OCI-LY7 (cell line): Measurements from ENCODE around the gene C20orf173. TPM values are rescaled to one million over a fixed set of nuclear protein-coding genes. Genes with fewer than 3 reads are reported as not detected.

Experiments used
- BruUV-seq: library from RNA; stranded (reverse); fragments of 400-500 nt; replicated peaks from 2 replicates; lab custom pipeline; 2021; lab: Mats Ljungman, UMichigan
- CTCF ChIA-PET: fragments of 300-600 bp; sonication (Branson Sonifier 250); formaldehyde crosslinking; loops from one replicate; lab custom pipeline; 2022; ENCODE audit warnings: antibody characterized with exemption; ENCODE audit not compliant: unreplicated experiment; lab: Charles Lee
- POLR2A ChIA-PET: fragments of 300-600 bp; sonication (Branson Sonifier 250); formaldehyde crosslinking; loops from one replicate; lab custom pipeline; 2022; ENCODE audit warnings: antibody characterized with exemption; lab: Charles Lee
- DNase-seq: peaks from one replicate; pipeline ENCODE4 v3.0.0-alpha.2; 2015; ENCODE audit warnings: low spot score
- H2AFZ ChIP-seq: fragments of 200-600 bp; sonication (generic), shearing (Covaris generic); 2 replicates; pipeline ENCODE4 v1.6.1; 2014; ENCODE audit warnings: mild to moderate bottlenecking, antibody characterized with exemption, low read length, moderate library complexity
- H3K27ac ChIP-seq: fragments of 200-600 bp; sonication (generic); 2 replicates; pipeline ENCODE4 v1.5.1; 2014; ENCODE audit warnings: mixed run types, low read depth, mild to moderate bottlenecking, moderate library complexity, low read length, inconsistent platforms; ENCODE audit not compliant: poor library complexity, severe bottlenecking
- H3K36me3 ChIP-seq: fragments of 200-600 bp; sonication (generic); 2 replicates; pipeline ENCODE4 v1.6.1; 2014; ENCODE audit warnings: mild to moderate bottlenecking, antibody characterized with exemption, low read length, moderate library complexity, mixed read lengths; ENCODE audit not compliant: insufficient read depth
- H3K4me1 ChIP-seq: fragments of 200-600 bp; sonication (generic); 2 replicates; pipeline ENCODE4 v1.5.1; 2014; ENCODE audit warnings: mild to moderate bottlenecking, low read length; ENCODE audit not compliant: insufficient read depth, poor library complexity, severe bottlenecking
- H3K4me2 ChIP-seq: fragments of 200-600 bp; sonication (generic); 2 replicates; pipeline ENCODE4 v1.6.1; 2014; ENCODE audit warnings: mild to moderate bottlenecking, low read length
- H3K4me3 ChIP-seq: fragments of 200-600 bp; sonication (generic); 2 replicates; pipeline ENCODE4 v1.5.1; 2014; ENCODE audit warnings: mild to moderate bottlenecking, low read depth, low read length; ENCODE audit not compliant: poor library complexity, severe bottlenecking
- H3K79me2 ChIP-seq: fragments of 200-600 bp; sonication (generic); 2 replicates; pipeline ENCODE4 v1.6.1; 2016; ENCODE audit warnings: low read depth, mild to moderate bottlenecking, low read length, moderate library complexity, mixed read lengths; ENCODE audit not compliant: insufficient read depth
- H3K9me2 ChIP-seq: fragments of 200-600 bp; sonication (generic); 2 replicates; pipeline ENCODE4 v1.6.1; 2016; ENCODE audit warnings: mild to moderate bottlenecking, low read length, mixed read lengths; ENCODE audit not compliant: insufficient read depth
- H3K9me3 ChIP-seq: fragments of 200-600 bp; sonication (generic); 2 replicates; pipeline ENCODE4 v1.6.1; 2014; ENCODE audit warnings: mild to moderate bottlenecking, mixed run types, low read length, mixed read lengths
- H4K20me1 ChIP-seq: fragments of 200-600 bp; sonication (generic); 2 replicates; pipeline ENCODE4 v1.6.1; 2014; ENCODE audit warnings: mild to moderate bottlenecking, antibody characterized with exemption, low read length, moderate library complexity, mixed read lengths; ENCODE audit not compliant: insufficient read depth
- CTCF ChIP-seq: fragments of 200-600 bp; sonication (generic); conservative IDR thresholded peaks from 2 replicates; pipeline ENCODE4 v1.5.1; 2014; ENCODE audit warnings: mild to moderate bottlenecking, antibody characterized with exemption, low read length, moderate library complexity, mixed read lengths
- EZH2phosphoT487 ChIP-seq: fragments of 200-600 bp; sonication (generic); IDR thresholded peaks from 2 replicates; pipeline ENCODE4 v1.6.1; 2018; ENCODE audit warnings: low read depth, borderline replicate concordance, mild to moderate bottlenecking, mixed run types, antibody characterized with exemption, low read length, moderate library complexity, mixed read lengths
- intact Hi-C: fragments of 100-400 bp; cut with micrococcal nuclease; formaldehyde crosslinking; loops from one replicate; pipeline ENCODE4 v1.10.0; 2022; ENCODE audit not compliant: unreplicated experiment
- total RNA-seq, 2 experiments: library from RNA; depleted of rRNA in 1 of 2; stranded (reverse); fragments of >200 nt in 1 of 2; shearing (Covaris generic) in 1 of 2; gene quantifications; 2 replicates each; pipeline ENCODE4 v1.2.3, GENCODE V29; 2014 to 2022

Gene C20orf173
- total RNA-seq, 2 experiments from 2014 or later, result not detected

- ChIA-PET CTCF (no interaction called here), POLR2A (interaction anchor here (0.6 kb wide), 1 partner anchor 25 kb away, joined by 3 read pairs; no protein-coding TSS in a partner anchor)
- no TSS peak for BruUV-seq
- Histone ChIP-seq H3K27ac (peak overlapping the region; percentile 43), H3K9me3 (no peaks in the 10 kb centered on the region), H3K4me1 (peaks cover 13% of the 10 kb centered on the region), H3K36me3 (peaks cover 19% of the 10 kb centered on the region; the same call in 1 of the 2 replicates), H3K79me2 (no peaks in the 10 kb centered on the region), H3K4me2 (peak overlapping the region; percentile 51), H4K20me1 (no peaks in the 10 kb centered on the region), H3K9me2 (no peaks in the 10 kb centered on the region), H3K4me3 (no peak overlapping the region), H2AFZ (no peak overlapping the region)
- peak; percentile 82 for DNase-seq
- intact Hi-C loops, result loop anchor here (1.0 to 10.0 kb wide), 4 partner anchors 58 to 323 kb away; partner anchors contain the start of genes CPNE1, NFS1, RBM12 and ROMO1
- TF ChIP-seq CTCF (peak; percentile 83), EZH2phosphoT487 (no peak)
These were observed 31.8 kb upstream of the C20orf173 start for GRCh38 chr20:35561268-35561667.

- no peak overlapping the region for H3K4me3 ChIP-seq
- no peak overlapping the region for H2AFZ ChIP-seq
- H4K20me1 ChIP-seq, result no peaks in the 10 kb centered on the region
- H3K4me1 ChIP-seq, result peaks cover 13% of the 10 kb centered on the region
- no peak for DNase-seq
- TF ChIP-seq EZH2phosphoT487, result no peak
- H3K36me3 ChIP-seq, result peaks cover 26% of the 10 kb centered on the region; the same call in 1 of the 2 replicates
- ChIA-PET POLR2A (no interaction called here), CTCF (interaction anchor here (0.6 kb wide), 1 partner anchor 501 kb away, joined by 3 read pairs; no protein-coding TSS in a partner anchor)
- no peaks in the 10 kb centered on the region for H3K79me2 ChIP-seq
- no peak overlapping the region for H3K27ac ChIP-seq
- no TSS peak for BruUV-seq
- H3K4me2 ChIP-seq, result no peak overlapping the region
- H3K9me3 ChIP-seq, result no peaks in the 10 kb centered on the region
- no peaks in the 10 kb centered on the region for H3K9me2 ChIP-seq
- intact Hi-C loops, result loop anchor here (10.0 kb wide), 1 partner anchor 104 kb away; the partner anchor contains the start of genes CPNE1 and RBM12
These were observed 31.1 kb upstream of the C20orf173 start for GRCh38 chr20:35560541-35560940.

- Histone ChIP-seq H4K20me1 (no peaks in the 10 kb centered on the region), H3K4me3 (no peak overlapping the region), H3K36me3 (peaks cover 31% of the 10 kb centered on the region; the same call in 1 of the 2 replicates), H3K4me1 (peaks cover 13% of the 10 kb centered on the region), H3K4me2 (no peak overlapping the region), H2AFZ (no peak overlapping the region), H3K27ac (no peak overlapping the region), H3K9me3 (no peaks in the 10 kb centered on the region), H3K79me2 (no peaks in the 10 kb centered on the region), H3K9me2 (no peaks in the 10 kb centered on the region)
- intact Hi-C loops, result loop anchor here (10.0 kb wide), 1 partner anchor 105 kb away; the partner anchor contains the start of genes CPNE1 and RBM12
- ChIA-PET POLR2A (no interaction called here), CTCF (interaction anchor here (0.6 kb wide), 1 partner anchor 501 kb away, joined by 3 read pairs; no protein-coding TSS in a partner anchor)
- BruUV-seq, result no TSS peak
- no peak for DNase-seq
- no peak for TF ChIP-seq CTCF
- TF ChIP-seq EZH2phosphoT487, result no peak
These were observed 30.7 kb upstream of the C20orf173 start for GRCh38 chr20:35560105-35560511.
